HepG2 (cell line): Measurements from ENCODE around the gene RNU11. TPM values are rescaled to one million over a fixed set of nuclear protein-coding genes. Genes with fewer than 3 reads are reported as not detected.

Experiments
- ARID2 ChIP-seq: sonication (generic); formaldehyde crosslinking; IDR thresholded peaks from 2 replicates; pipeline ENCODE4 v1.8.1; 2022; ENCODE audit warnings: mild to moderate bottlenecking, missing genetic modification reagents, borderline replicate concordance
- ATM ChIP-seq: fragments of 450-650 bp; IDR thresholded peaks from 2 replicates; pipeline ENCODE4 v1.7.1; 2017; ENCODE audit warnings: mild to moderate bottlenecking, borderline replicate concordance
- CREM ChIP-seq, 2 experiments: sonication (generic) in 1 of 2; formaldehyde crosslinking in 1 of 2; IDR thresholded peaks; 2 replicates each; pipeline versions ENCODE4 v1.4.0 to v1.6.1; 2016 to 2020; ENCODE audit warnings: antibody characterized with exemption in 1 of 2, mild to moderate bottlenecking in 1 of 2, missing genetic modification reagents in 1 of 2
- GFI1 ChIP-seq: sonication (generic); formaldehyde crosslinking; IDR thresholded peaks from 2 replicates; pipeline ENCODE4 v1.5.0; 2020; ENCODE audit warnings: missing genetic modification reagents, mild to moderate bottlenecking, borderline replicate concordance
- HCFC1 ChIP-seq: fragments of 150-350 bp; IDR thresholded peaks from 2 replicates; pipeline ENCODE4 v1.6.1; 2014; ENCODE audit warnings: low read depth, low read length
- HDAC1 ChIP-seq: sonication (generic); formaldehyde crosslinking; IDR thresholded peaks from 2 replicates; pipeline ENCODE4 v1.5.1; 2020; ENCODE audit warnings: mild to moderate bottlenecking, missing genetic modification reagents
- IKZF4 ChIP-seq: sonication (generic); formaldehyde crosslinking; IDR thresholded peaks from 2 replicates; pipeline ENCODE4 v1.5.1; 2020; ENCODE audit warnings: borderline replicate concordance, mild to moderate bottlenecking, low read depth, missing genetic modification reagents; ENCODE audit errors: not compliant biosample characterization
- MLXIP ChIP-seq: sonication (generic); formaldehyde crosslinking; IDR thresholded peaks from 2 replicates; pipeline ENCODE4 v1.9.0; 2021; ENCODE audit warnings: missing genetic modification reagents, borderline replicate concordance
- RAD51 ChIP-seq: fragments of 450-650 bp; IDR thresholded peaks from 2 replicates; pipeline ENCODE4 v1.6.1; 2016; ENCODE audit warnings: borderline replicate concordance
- ZFP41 ChIP-seq: sonication (generic); formaldehyde crosslinking; IDR thresholded peaks from 2 replicates; pipeline ENCODE4 v1.4.0; 2020; ENCODE audit warnings: mild to moderate bottlenecking, missing genetic modification reagents, borderline replicate concordance
- ZNF577 ChIP-seq: sonication (generic); formaldehyde crosslinking; IDR thresholded peaks from 2 replicates; pipeline ENCODE4 v1.4.0; 2020; ENCODE audit warnings: mild to moderate bottlenecking, low read depth, missing genetic modification reagents, borderline replicate concordance
- ZNF614 ChIP-seq: IDR thresholded peaks from 2 replicates; pipeline ENCODE4 v1.6.1; 2018; ENCODE audit warnings: missing biosample characterization, missing genetic modification reagents, inconsistent platforms, borderline replicate concordance
- polyA plus RNA-seq, 8 experiments: library from polyadenylated mRNA; depleted of rRNA in 3 of 8; stranded (reverse) in 7 of 8; unstranded in 1 of 8; fragments of >200 nt; fragmentation: Illumina TruSeq in 4 of 8; extraction: Trizol in 4 of 8; gene quantifications; 2 replicates each; pipeline versions ENCODE4 v1.2.1 to v1.2.3, GENCODE V29; 2011 to 2016; ENCODE audit warnings: low read depth in 4 of 8, missing spikeins in 1 of 8, mixed read lengths in 1 of 8; ENCODE audit not compliant: insufficient read depth in 1 of 8
- total RNA-seq, 5 experiments: library from RNA; depleted of rRNA; stranded (reverse); fragments of >200 nt; fragmentation: Illumina TruSeq; extraction: Trizol; gene quantifications; 2 replicates each; pipeline ENCODE4 v1.2.3, GENCODE V29; 2016; ENCODE audit warnings: low read depth in 1 of 5
- TF ChIP-seq, protein P1 (sequence below): sonication (generic); formaldehyde crosslinking; IDR thresholded peaks from 2 replicates; pipeline ENCODE4 v1.4.0; 2020; ENCODE audit warnings: low read depth, mild to moderate bottlenecking, missing genetic modification reagents
- TF ChIP-seq, protein P2 (sequence below): sonication (generic); formaldehyde crosslinking; IDR thresholded peaks from 2 replicates; pipeline ENCODE4 v1.4.0; 2020; ENCODE audit warnings: missing genetic modification reagents, borderline replicate concordance
- TF ChIP-seq, protein P3 (sequence below): sonication (generic); formaldehyde crosslinking; IDR thresholded peaks from 2 replicates; pipeline ENCODE4 v1.5.1; 2020; ENCODE audit warnings: missing genetic modification reagents, mild to moderate bottlenecking, borderline replicate concordance
- TF ChIP-seq, protein P4 (sequence below): sonication (generic); formaldehyde crosslinking; IDR thresholded peaks from 2 replicates; pipeline ENCODE4 v1.5.1; 2020; ENCODE audit warnings: mild to moderate bottlenecking, moderate library complexity, missing genetic modification reagents

Gene RNU11
- total and polyA plus RNA-seq, 2 of the 13 experiments (the other 11 are each of a cell fraction or from before 2014, with no cell fraction given), result not detected

DNA sequence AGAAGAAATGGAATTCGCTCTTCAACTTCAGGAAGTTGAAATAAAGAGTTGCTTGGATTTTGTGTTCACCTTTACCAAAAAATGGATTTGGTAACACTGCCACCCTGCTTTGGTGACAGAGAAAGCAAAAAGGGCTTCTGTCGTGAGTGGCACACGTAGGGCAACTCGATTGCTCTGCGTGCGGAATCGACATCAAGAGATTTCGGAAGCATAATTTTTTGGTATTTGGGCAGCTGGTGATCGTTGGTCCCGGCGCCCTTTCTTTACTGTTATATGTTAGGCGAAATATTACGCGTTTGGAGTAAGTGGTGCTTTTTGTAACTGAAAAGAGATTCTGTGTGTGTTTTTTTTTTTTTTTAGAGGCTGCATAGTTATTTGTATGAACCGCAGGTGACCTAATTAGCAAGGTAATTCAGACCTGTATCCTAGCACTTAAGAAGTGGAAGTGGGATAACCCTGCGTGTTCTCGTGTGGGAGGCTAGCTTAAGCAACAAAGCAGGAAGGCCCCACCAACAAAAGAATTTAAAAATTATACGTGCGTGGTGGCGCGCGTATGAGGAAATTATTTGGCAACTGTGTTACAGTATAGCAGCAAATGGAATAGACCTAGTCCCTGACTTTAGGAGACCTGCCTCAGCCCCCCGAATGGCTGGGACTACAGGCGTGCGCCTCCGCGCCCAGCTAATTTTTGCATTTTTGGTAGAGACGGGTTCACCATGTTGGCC is at the start of gene RNU11 (continued):
- TF ChIP-seq, protein P1, sequence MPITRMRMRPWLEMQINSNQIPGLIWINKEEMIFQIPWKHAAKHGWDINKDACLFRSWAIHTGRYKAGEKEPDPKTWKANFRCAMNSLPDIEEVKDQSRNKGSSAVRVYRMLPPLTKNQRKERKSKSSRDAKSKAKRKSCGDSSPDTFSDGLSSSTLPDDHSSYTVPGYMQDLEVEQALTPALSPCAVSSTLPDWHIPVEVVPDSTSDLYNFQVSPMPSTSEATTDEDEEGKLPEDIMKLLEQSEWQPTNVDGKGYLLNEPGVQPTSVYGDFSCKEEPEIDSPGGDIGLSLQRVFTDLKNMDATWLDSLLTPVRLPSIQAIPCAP (CRISPR knock-in tag), result peak; percentile 35; the same call in 1 of the 2 replicates
- TF ChIP-seq ZFP41 (CRISPR knock-in tag) (peak; percentile 90), HDAC1 (no peak), GFI1 (CRISPR knock-in tag) (peak; percentile 81), ZNF577 (CRISPR knock-in tag) (no peak), ARID2 (CRISPR knock-in tag) (peak; percentile 95), CREM (IDR thresholded peaks at IDR 0.05) (peak; percentile 91), CREM (CRISPR knock-in tag; IDR thresholded peaks at IDR 0.05) (peak; percentile 39; the same call in 1 of the 2 replicates), ZNF614 (CRISPR knock-in tag) (peak; percentile 95), IKZF4 (CRISPR knock-in tag) (no peak), HCFC1 (peak; percentile 55; the same call in 1 of the 2 replicates), RAD51 (no peak), ATM (no peak), MLXIP (peak; percentile 93)
- TF ChIP-seq, protein P2, sequence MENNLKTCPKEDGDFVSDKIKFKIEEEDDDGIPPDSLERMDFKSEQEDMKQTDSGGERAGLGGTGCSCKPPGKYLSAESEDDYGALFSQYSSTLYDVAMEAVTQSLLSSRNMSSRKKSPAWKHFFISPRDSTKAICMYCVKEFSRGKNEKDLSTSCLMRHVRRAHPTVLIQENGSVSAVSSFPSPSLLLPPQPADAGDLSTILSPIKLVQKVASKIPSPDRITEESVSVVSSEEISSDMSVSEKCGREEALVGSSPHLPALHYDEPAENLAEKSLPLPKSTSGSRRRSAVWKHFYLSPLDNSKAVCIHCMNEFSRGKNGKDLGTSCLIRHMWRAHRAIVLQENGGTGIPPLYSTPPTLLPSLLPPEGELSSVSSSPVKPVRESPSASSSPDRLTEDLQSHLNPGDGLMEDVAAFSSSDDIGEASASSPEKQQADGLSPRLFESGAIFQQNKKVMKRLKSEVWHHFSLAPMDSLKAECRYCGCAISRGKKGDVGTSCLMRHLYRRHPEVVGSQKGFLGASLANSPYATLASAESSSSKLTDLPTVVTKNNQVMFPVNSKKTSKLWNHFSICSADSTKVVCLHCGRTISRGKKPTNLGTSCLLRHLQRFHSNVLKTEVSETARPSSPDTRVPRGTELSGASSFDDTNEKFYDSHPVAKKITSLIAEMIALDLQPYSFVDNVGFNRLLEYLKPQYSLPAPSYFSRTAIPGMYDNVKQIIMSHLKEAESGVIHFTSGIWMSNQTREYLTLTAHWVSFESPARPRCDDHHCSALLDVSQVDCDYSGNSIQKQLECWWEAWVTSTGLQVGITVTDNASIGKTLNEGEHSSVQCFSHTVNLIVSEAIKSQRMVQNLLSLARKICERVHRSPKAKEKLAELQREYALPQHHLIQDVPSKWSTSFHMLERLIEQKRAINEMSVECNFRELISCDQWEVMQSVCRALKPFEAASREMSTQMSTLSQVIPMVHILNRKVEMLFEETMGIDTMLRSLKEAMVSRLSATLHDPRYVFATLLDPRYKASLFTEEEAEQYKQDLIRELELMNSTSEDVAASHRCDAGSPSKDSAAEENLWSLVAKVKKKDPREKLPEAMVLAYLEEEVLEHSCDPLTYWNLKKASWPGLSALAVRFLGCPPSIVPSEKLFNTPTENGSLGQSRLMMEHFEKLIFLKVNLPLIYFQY, result 0 out of 2 replicates have a peak, but pooled peaks have one; percentile 74
- TF ChIP-seq, protein P3, sequence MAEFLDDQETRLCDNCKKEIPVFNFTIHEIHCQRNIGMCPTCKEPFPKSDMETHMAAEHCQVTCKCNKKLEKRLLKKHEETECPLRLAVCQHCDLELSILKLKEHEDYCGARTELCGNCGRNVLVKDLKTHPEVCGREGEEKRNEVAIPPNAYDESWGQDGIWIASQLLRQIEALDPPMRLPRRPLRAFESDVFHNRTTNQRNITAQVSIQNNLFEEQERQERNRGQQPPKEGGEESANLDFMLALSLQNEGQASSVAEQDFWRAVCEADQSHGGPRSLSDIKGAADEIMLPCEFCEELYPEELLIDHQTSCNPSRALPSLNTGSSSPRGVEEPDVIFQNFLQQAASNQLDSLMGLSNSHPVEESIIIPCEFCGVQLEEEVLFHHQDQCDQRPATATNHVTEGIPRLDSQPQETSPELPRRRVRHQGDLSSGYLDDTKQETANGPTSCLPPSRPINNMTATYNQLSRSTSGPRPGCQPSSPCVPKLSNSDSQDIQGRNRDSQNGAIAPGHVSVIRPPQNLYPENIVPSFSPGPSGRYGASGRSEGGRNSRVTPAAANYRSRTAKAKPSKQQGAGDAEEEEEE, result 0 out of 2 replicates have a peak, but pooled peaks have one; percentile 35
- TF ChIP-seq, protein P4, sequence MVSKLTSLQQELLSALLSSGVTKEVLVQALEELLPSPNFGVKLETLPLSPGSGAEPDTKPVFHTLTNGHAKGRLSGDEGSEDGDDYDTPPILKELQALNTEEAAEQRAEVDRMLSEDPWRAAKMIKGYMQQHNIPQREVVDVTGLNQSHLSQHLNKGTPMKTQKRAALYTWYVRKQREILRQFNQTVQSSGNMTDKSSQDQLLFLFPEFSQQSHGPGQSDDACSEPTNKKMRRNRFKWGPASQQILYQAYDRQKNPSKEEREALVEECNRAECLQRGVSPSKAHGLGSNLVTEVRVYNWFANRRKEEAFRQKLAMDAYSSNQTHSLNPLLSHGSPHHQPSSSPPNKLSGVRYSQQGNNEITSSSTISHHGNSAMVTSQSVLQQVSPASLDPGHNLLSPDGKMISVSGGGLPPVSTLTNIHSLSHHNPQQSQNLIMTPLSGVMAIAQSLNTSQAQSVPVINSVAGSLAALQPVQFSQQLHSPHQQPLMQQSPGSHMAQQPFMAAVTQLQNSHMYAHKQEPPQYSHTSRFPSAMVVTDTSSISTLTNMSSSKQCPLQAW (CRISPR knock-in tag), result no peak; the same call in 1 of the 2 replicates
